ACHN (cell line): ENCODE data around the gene CD2AP.
A peak's percentile ranks its signal among the peaks of the same experiment; 100 is the strongest.

ENCODE experiments used
- DNase-seq: peaks from one replicate; pipeline ENCODE4 v3.0.0-alpha.2; 2015
- in situ Hi-C: cut with HindIII; loops from 2 replicates; pipeline ENCODE4 v1.10.0; 2017; ENCODE audit warnings: low sequenced_read_pairs, low pct_ligation_motif_present, low pct_unique_long_range_greater_than_20kb

CD2AP gene

GRCh38 chr6:47651505-47651944 lies 173.9 kb downstream of the CD2AP start:
- peak; percentile 68 for DNase-seq
- in situ Hi-C loops, result no loop called here

DNA sequence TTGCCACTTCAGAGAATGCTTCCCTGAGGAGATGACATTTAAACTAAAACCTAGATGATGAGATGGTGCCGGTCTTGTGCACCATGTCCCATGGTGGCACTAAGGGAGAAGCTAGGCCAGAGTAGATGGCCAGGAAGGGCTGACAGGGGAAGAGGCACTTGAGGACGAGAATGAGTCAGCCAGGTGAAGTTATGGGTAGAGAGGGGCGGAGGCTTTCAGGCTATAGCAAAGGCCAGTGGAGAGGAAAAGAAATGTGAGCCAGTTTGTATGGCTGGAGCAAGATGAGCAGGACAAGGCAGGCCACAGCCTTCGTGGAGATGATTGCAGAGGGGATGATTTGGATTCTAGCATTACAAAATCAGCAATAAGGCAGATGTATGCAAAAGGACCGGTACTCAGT lies 176.1 kb downstream of the CD2AP start:
- no peak for DNase-seq
- in situ Hi-C loops, result no loop called here

- no peak for DNase-seq
- in situ Hi-C loops, result no loop called here
Measured at GRCh38 chr6:47654255-47654654, 176.7 kb downstream of the CD2AP start.

DNA sequence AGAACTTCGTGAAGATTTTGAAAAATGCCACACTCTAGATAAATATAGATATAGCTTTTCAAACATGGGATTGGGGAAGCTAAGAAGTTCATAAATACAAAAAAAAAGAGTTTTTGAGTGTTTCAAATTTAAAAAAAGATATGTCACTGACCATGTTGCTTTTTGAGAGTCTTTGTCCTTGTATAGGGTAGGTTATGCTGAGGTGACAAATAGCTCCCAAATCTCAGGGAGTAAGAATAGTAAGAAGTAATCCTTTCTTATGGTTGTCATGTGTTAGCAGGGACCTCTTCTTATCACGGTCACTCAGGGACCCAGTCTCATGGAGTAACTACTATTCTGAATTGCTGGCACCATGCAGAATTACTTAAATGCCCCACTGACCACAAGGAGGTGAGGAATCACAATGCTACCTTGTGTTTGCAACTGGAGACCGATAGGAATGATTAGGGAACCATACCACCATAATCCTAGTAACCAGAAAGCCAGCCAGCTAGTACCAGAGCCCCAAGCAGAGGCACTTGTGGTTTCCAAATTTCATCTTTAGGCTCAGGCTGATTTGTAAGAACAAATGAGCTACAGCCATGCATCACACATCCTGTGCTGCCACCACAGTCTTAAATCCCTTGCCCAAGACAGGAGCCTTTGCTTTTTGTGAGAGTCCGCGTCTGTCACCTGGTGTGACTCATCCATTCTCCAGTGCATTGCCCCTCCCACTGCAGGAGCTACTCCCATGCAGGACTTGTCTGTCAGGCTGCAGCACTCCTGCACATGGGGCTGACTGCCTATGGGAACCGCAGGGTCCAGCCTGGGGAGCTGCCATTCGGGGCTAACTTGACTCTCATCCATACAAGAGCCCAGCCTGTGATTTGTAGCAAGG lies 178.4 kb downstream of the CD2AP start:
- in situ Hi-C loops, result no loop called here
- DNase-seq, result peak; percentile 69

- in situ Hi-C loops, result no loop called here
- DNase-seq, result no peak
Measured at GRCh38 chr6:47661960-47662359, 184.4 kb downstream of the CD2AP start.

DNA sequence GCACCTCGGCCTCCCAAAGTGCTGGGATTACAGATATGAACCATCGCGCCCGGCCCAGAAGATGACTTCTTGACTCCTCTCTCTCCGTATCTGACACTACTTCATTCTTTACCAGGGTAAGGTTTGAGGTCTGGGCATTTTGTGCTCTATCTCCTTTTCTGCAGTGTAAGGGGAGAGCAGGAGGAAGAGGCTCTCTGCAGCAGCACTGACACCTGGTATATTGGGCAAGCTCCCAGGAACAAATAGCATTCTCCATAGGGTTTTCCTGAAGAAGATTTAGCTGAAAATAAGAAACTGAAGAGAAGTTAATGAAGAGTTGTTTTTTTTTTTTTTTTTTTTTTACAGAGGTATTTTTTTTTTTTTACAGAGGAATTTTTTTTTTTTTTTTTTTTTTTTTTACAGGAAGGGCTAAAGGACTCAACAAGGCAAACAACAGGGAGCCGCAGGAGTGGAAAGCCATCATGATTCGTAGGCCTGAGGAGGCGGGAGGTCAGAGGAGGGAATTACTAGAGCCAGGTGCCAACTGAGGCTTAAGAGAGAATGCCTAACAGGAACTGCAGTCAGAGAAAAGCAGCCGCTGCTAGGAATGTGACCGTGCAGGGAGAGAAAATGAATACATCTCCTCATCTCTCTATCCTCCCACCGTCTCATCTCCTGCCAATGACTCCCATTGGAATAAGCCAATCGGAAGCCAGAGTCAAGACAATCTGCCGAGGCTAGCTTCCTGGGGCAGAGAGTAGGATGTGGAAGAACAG lies 186.1 kb downstream of the CD2AP start:
- DNase-seq, result no peak
- in situ Hi-C loops, result no loop called here

- no peak for DNase-seq
- in situ Hi-C loops, result no loop called here
Measured at GRCh38 chr6:47665112-47665511, 187.5 kb downstream of the CD2AP start.

DNA sequence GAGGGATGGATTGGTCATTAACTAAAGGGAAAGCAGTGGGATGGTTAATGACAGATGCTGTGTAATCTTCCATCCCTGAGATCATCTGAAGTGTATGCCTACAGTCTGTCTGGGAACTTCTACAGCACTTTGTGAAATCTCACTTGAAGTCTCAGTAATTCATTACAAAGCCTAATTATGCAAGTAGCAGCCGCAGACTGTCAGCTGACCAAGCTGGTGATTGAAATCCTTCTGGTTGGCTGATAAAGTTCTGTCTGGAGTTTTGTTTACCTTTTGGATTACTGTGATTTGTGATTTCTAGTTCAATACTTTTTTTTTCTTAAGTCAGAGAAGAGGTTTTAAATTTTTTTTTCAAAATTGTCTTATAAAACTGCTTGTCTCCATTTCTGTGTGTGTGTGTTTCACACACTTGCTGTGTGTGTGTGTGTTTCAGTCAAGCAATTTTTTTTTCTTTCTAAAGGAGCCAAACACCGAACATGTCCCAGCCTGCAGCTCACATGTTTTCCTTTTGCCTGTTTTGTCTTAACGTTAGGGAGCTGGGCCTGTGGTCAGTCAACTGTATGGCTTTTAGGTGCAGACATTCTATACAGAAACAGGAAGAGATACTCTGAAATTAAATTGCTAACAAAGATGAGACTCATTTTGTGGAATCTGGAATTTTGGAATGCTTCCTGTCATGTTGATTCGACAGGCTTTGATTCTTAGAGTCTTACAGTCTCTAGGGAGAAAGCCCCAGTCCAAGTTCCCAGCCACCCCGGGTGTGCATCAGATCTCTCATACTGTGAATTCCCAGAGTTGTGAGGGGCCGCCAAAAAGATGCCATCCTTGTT lies 192.3 kb downstream of the CD2AP start:
- DNase-seq, result peak; percentile 38
- in situ Hi-C loops, result no loop called here

- in situ Hi-C loops, result no loop called here
Measured at GRCh38 chr6:47670851-47671250, 193.3 kb downstream of the CD2AP start.

GRCh38 chr6:47671777-47672176 lies 194.2 kb downstream of the CD2AP start:
- in situ Hi-C loops, result no loop called here
- DNase-seq, result no peak

More at GRCh38 chr6:47670851-47671250, 193.3 kb downstream of the CD2AP start:
- DNase-seq, result no peak

GRCh38 chr6:47672816-47673215 lies 195.2 kb downstream of the CD2AP start:
- DNase-seq, result no peak
- in situ Hi-C loops, result no loop called here

DNA sequence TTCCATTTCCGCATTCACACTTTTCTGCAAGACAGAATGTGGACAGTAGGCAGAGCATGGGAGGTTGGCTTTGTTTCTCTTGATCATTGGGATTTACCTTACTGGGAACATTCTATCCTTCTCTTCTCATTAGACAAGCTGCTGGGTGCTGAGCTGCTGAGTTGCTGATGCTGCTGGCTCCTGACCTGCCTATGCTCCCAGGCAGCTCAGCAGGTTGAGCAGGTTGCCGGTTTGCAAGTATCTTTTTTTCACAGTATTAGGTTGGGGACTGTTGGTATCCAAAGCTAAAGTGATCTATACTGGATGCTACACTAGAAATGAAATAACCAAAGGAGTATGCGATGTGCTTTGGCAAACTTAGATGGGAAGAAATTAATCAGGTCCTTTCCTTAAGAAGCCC lies 197.1 kb downstream of the CD2AP start:
- no peak for DNase-seq

More for the DNA sequence above, 197.1 kb downstream of the CD2AP start:
- in situ Hi-C loops, result no loop called here
